GM12875 (cell line): ENCODE measurements around the gene ATXN7L1.

Experiments used
- H3K4me3 ChIP-seq: one replicate; pipeline ENCODE4 v1.5.1; 2011; ENCODE audit warnings: low read depth, low read length, control low read depth
- TF ChIP-seq, protein P1 (sequence below): IDR thresholded peaks from 2 replicates; pipeline ENCODE4 v1.5.1; 2011; ENCODE audit warnings: low read depth, mild to moderate bottlenecking, control low read depth, inconsistent platforms, low read length, moderate library complexity, borderline replicate concordance; ENCODE audit not compliant: insufficient read depth

ATXN7L1 gene

DNA sequence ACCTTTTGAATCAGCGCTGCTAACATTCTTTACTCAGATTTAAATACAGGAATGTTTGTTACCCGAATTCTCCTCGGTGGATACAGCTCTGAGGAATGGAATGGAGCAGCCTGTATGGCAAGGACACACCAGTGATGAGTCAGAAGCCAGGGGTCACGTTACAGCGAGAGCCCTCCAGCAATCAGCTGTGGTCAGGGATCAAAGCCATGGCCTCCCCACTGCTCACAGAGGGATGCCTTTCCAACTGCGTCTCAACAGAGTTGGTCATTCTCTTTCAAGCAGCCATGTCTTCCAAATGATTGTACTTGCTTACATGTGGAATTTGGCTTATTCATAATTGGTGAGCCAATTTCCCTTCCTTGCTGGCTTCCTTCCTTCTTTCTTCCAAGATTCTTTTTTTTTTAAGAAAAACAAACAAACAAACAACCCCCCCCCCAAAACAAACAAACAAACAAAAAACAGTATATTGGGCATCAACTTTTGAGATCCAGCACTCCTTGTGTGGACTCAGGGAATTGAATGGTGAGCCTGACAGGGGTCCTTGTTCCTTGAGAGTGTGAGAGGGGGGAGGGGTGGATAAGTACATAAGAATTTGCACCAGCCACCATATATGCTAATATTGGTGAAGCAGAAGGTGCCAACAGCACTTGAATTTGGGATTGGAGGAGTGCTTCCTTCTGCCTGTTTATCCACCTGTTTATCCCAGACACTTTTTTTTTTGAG is 100.2 kb downstream of the ATXN7L1 start:
- H3K4me3 ChIP-seq = no peak overlapping the region
- TF ChIP-seq, protein P1, sequence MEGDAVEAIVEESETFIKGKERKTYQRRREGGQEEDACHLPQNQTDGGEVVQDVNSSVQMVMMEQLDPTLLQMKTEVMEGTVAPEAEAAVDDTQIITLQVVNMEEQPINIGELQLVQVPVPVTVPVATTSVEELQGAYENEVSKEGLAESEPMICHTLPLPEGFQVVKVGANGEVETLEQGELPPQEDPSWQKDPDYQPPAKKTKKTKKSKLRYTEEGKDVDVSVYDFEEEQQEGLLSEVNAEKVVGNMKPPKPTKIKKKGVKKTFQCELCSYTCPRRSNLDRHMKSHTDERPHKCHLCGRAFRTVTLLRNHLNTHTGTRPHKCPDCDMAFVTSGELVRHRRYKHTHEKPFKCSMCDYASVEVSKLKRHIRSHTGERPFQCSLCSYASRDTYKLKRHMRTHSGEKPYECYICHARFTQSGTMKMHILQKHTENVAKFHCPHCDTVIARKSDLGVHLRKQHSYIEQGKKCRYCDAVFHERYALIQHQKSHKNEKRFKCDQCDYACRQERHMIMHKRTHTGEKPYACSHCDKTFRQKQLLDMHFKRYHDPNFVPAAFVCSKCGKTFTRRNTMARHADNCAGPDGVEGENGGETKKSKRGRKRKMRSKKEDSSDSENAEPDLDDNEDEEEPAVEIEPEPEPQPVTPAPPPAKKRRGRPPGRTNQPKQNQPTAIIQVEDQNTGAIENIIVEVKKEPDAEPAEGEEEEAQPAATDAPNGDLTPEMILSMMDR = no peak

DNA sequence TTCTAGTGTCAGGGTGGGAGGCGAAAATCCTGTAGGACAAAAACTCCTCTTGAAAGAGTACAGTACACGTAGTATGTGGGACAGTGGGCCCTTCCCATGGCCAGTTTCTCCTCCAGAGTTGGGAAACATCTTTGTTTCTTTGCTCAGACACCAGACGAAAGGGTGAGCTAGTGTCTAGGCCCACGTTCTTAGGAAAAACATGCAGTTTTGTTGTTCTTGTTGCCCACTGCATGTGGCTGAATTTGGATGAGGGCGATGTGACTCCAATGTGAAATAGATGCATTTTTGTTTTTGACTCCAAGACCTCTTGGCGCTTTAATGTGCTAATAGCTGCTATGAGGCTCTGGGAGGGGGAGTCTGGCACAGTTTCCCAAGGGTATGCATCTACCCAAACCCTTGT is 100.8 kb downstream of the ATXN7L1 start:
- H3K4me3 ChIP-seq = no peak overlapping the region
- TF ChIP-seq, protein P1 = no peak

DNA sequence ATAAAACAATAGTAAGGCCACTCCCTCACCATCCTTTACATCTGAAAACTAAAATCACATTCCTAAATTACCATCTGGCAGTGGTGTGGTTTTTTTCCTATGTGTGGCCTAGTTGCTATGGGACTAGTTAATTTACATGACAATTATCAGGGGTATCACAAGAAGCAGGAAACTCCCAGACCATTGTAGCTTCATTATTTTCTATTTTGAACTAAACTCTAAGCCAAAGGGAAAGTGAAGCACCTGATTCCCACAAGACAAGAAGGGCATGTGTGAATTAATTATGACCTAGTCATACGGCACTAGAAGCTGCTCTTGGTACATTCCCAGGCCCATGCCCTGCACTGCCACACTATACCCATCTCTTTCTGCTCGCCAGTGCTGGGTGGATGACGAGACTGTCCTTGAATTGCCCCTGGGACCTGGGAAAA is 103.4 kb downstream of the ATXN7L1 start:
- H3K4me3 ChIP-seq = no peak overlapping the region
- TF ChIP-seq, protein P1 = no peak

DNA sequence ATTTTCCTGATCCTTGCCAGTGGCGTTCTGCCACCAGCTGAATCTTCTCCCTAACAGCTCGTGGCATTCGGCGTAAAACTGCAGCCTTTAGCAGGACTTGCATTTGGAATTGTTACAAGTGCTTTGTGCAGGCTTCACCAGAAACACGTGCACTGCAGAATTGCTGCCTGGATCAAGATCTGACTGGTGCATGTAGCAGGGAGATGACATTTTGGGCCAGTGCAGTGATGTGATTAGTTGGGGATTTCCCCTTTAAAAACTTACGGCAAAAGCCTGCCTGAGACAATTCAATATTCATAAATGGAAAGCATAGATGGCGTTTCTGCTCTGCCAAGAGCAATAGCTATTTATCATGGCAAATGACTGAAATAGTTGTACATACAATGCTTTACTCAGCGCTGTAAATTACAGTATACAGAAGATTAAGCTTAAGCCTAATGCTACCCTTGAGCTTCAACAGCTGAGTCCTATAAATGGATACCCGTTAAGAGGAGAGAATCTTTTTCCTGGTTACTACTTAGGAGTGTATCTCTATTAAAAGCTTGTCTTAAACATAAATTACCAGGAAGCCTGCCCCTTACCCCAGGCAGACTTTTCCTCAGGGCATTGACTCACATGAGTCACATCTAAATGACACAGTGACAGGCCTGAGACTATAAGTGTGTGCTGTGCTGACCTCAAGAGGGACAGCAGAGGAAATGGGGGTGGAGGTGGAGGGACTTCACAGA is 106.3 kb downstream of the ATXN7L1 start:
- TF ChIP-seq, protein P1 = no peak
- H3K4me3 ChIP-seq = no peak overlapping the region

DNA sequence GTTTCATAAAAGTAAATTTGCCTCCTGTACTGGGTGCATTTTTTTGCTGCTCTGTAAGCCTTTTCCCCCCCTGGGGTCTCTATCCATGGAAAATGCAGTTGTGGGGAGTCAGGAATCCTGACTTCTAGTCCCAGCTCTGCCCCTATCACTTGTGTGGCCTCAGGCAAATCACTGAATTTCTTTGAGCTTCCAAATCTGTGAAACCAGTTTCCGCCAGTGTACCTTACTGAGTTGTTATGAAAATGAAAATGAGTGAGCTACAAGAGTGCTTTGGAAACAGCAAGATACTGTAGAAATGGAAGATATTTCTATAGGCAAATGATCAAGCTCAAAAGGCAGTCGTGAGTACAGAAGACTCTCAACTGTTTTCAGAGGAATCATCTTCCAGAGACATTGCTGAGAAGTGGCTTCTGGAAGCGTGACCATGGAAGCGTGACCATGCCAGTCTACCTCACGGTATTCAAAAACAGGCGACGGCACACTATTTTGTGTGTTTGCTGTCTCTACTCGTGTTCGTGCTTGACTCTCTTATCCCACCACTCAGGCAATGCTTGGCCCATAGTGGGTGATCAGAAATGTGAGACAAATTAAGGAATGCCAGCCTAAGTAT is 107.4 kb downstream of the ATXN7L1 start:
- no peak overlapping the region for H3K4me3 ChIP-seq
- TF ChIP-seq, protein P1 = no peak

DNA sequence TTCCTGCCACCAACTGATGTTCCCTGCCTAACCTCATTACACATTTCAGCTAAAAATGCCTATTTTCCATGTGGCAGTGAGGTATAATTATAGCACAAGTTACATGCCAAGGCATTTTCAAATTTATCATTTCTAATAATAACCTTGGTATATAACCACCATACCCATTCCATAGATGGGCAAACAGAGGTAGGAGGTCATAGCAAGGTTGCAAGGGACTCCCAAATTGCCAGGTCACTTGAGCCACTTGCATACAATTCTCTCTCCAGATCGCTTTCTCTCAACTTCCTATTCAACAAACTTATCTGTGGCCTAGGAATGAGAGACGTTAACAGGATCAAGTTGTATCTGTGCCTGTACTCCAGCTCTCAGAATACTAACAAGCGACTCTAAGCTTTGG is 108.3 kb downstream of the ATXN7L1 start:
- TF ChIP-seq, protein P1 = no peak
- no peak overlapping the region for H3K4me3 ChIP-seq

DNA sequence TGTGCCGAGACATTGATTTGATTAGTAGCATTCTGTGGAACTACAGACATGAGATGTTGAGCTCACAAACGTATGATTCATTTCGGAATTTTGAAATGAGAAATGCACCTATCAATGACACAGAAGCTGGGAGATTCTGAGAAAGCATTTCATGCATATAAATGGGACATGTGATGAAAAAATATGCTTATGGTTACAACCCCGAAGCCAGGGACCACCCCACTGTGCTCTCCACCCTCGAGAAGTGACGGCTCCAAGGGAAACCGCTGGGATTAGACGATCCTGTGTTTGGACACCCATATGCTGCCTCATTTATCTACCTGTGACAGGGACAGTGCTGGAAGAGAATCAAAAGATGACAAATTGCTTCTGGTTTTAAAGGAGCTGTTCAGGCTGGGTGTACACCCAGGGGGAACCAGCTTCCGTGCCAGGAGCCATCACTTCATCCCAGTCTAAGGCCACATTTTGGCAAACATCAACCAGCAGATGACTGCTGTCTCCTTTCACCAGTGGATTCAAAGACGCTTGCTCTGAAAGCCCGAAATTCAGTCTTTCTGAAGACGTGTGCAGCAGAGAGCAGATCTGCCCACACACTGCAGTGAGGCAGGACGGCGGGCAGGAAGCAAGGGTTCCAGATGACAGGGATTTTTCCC is 109.9 kb downstream of the ATXN7L1 start:
- peak overlapping the region; percentile 24 for H3K4me3 ChIP-seq
- TF ChIP-seq, protein P1 = no peak
